HG03280 (cell line): ENCODE measurements around the gene VAC14.
"Not testable (repeated sequence)": the region's sequence is repeated elsewhere in the genome, so short reads cannot be mapped to it uniquely, and the experiment has no call there.

Experiments
- ATAC-seq: cut with Tn5 transposase; IDR thresholded peaks from one replicate; pipeline ENCODE4 v1.9.1; 2021; ENCODE audit warnings: mild to moderate bottlenecking, moderate library complexity; ENCODE audit not compliant: unreplicated experiment

The VAC14 gene

GRCh38 chr16:70648606-70649005 is 152.4 kb downstream of the VAC14 start:
- ATAC-seq: no peak

GRCh38 chr16:70647441-70648359 is 153.3 kb downstream of the VAC14 start:
- ATAC-seq: no peak

- no peak for ATAC-seq
These were observed 154.4 kb downstream of the VAC14 start, which contains the start of gene IL34 for GRCh38 chr16:70646260-70647241. TSS of gene IL34 (plus strand) at chr16:70646559. CDS start at chr16:70646948, 389 bp downstream.

GRCh38 chr16:70644763-70645597 is 156.0 kb downstream of the VAC14 start:
- no peak for ATAC-seq

GRCh38 chr16:70643264-70643663 is 157.7 kb downstream of the VAC14 start:
- ATAC-seq: not testable (repeated sequence)

GRCh38 chr16:70642633-70643032 is 158.3 kb downstream of the VAC14 start:
- ATAC-seq: no peak

GRCh38 chr16:70638814-70639792 is 161.9 kb downstream of the VAC14 start:
- no peak for ATAC-seq
